Activated CD8-positive, alpha-beta memory T cell treated with anti-CD3 and anti-CD28 coated beads for 36 hours (primary cell): ENCODE results near the gene LAMC3. TPM values are rescaled to one million over a fixed set of nuclear protein-coding genes. Genes with fewer than 3 reads are reported as not detected.

Experiments
- CTCF ChIA-PET: fragments of 350-600 bp; sonication (Branson Sonifier 250); formaldehyde crosslinking; loops from one replicate; lab custom pipeline; 2021; ENCODE audit warnings: antibody characterized with exemption; lab: Charles Lee
- POLR2A ChIA-PET: fragments of 350-600 bp; sonication (Branson Sonifier 250); formaldehyde crosslinking; loops from one replicate; lab custom pipeline; 2021; ENCODE audit warnings: antibody characterized with exemption; lab: Charles Lee
- total RNA-seq, 2 experiments: library from RNA; stranded (reverse); gene quantifications; one replicate each; pipeline ENCODE4 v1.2.3, GENCODE V29; 2021

Gene LAMC3
- total RNA-seq, 2 experiments from 2014 or later: 0.10 to 0.19 TPM

- POLR2A ChIA-PET: no interaction called here
These were observed 74.0 kb downstream of the LAMC3 start for GRCh38 chr9:131082774-131083512.

DNA sequence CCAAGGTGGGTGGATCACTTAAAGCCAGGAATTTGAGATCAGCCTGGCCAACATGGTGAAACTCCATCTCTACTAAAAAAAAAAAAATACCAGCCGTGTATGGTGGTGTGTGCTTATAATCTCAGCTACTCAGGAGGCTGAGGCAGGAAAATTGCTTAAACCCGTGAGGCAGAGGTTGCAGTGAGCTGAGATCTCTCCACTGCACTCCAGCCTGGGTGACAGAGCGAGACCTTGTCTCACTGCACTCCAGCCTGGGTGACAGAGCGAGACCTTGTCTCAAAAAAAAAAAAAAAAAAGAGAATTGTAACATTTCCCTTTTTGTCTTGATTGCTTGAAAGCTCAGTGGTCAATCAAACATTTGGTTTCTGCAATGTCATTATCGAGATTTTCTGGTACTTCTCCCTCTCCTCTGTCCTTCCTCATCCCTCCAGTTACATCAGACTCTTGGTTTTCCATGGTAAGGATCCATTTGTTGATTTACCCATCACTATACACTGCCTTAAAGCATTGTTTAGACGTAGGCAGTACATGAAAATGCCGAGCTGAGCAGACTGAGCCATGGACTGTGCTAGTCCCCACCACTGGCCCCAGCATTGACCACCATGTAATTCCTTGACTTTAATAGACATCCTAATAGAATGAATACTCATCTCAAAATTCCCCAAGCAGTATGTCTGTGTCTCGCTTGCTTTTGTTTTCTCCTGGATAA is 75.8 kb downstream of the LAMC3 start:
- POLR2A ChIA-PET: no interaction called here
- CTCF ChIA-PET: interaction anchor here (0.7 kb wide), 2 partner anchors 20 to 192 kb away, joined by 3 to 4 read pairs; no protein-coding TSS in a partner anchor

More at GRCh38 chr9:131082774-131083512, 74.0 kb downstream of the LAMC3 start:
- CTCF ChIA-PET: interaction anchor here (0.6 kb wide), 1 partner anchor 1676 kb away, joined by 4 read pairs; no protein-coding TSS in a partner anchor

DNA sequence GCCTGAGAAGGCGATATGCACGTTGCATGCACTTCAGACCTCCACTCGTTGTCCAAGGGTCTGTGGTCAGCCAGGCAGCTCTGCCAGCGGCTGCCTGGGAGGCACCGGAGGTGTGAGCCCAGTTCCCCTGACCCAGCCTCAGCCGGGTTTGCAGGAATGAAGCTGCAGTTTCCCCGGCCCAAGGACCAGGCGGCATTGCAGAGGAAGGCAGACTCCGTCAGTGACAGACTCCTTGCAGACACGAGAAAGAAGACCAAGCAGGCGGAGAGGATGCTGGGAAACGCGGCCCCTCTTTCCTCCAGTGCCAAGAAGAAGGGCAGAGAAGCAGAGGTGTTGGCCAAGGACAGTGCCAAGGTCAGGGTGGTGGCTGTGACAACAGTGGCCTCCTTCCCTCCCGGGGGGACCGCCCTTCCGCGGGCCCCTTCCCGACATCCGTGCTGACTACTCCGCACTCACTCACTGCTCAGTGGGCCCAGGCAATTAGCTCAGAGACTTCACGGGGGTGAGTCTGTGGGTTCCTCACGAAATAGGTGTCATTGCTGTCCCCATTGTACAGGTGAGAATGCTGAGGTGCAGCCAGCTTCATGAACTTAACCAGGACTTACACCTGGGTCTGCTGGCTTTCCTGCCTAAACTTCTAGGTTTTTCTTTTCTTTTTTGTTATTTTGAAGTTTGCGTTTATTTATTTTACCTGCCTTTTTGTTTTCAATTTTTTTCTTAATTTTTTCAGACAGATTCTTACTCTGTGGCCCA is 76.6 kb downstream of the LAMC3 start:
- POLR2A ChIA-PET: no interaction called here
- CTCF ChIA-PET: interaction anchor here (0.7 kb wide), 1 partner anchor 20 kb away, joined by 4 read pairs; no protein-coding TSS in a partner anchor

DNA sequence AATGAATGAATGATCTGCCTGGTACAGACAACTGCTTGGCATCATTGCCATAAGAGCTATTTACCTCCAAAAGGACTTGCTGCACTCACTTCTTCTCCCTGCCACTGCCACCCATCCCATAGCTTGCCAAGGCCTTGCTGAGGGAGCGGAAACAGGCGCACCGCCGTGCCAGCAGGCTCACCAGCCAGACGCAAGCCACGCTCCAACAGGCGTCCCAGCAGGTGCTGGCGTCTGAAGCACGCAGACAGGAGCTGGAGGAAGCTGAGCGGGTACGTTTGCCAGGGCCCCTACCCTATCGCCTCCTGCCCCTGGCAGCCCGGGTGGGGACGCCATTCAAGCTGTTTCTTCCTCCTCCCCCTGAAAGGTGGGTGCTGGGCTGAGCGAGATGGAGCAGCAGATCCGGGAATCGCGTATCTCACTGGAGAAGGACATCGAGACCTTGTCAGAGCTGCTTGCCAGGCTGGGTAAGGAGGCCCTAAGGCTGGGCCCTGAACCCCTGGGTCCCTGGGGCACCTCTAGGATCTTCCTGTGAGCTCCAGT is 78.5 kb downstream of the LAMC3 start:
- ChIA-PET POLR2A (no interaction called here), CTCF (no interaction called here)

- CTCF ChIA-PET: no interaction called here
- POLR2A ChIA-PET: no interaction called here
These were observed 81.2 kb downstream of the LAMC3 start for GRCh38 chr9:131090025-131090787.

GRCh38 chr9:131091352-131091992 is 82.5 kb downstream of the LAMC3 start:
- ChIA-PET CTCF (interaction anchor here (0.5 kb wide), 1 partner anchor 208 kb away, joined by 3 read pairs; no protein-coding TSS in a partner anchor), POLR2A (no interaction called here)

DNA sequence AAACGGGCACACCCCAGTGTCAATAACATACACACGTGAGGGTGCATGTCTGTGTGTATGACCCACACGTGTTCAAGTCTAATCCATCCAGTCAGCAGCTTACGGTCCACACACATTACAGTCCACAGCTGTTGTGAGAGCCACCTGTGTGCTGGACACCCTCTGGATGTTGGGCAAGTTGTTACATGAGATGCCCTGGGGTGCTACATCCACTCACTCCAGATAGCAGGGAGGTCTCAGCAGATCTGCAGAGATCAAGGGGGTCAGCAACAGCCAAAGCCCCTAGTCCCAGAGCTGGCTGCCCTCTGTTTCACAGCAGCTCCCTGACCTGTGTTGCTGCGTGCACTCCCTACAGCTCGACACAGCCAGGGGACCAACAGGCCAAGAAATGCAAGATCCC is 83.1 kb downstream of the LAMC3 start:
- CTCF ChIA-PET: interaction anchor here (0.5 kb wide), 1 partner anchor 208 kb away, joined by 3 read pairs; no protein-coding TSS in a partner anchor

GRCh38 chr9:131092548-131093440 is 83.8 kb downstream of the LAMC3 start:
- CTCF ChIA-PET: no interaction called here
- POLR2A ChIA-PET: no interaction called here

More for the DNA sequence above, 83.1 kb downstream of the LAMC3 start:
- POLR2A ChIA-PET: no interaction called here

GRCh38 chr9:131094015-131094414 is 85.0 kb downstream of the LAMC3 start:
- CTCF ChIA-PET: no interaction called here
- POLR2A ChIA-PET: no interaction called here

DNA sequence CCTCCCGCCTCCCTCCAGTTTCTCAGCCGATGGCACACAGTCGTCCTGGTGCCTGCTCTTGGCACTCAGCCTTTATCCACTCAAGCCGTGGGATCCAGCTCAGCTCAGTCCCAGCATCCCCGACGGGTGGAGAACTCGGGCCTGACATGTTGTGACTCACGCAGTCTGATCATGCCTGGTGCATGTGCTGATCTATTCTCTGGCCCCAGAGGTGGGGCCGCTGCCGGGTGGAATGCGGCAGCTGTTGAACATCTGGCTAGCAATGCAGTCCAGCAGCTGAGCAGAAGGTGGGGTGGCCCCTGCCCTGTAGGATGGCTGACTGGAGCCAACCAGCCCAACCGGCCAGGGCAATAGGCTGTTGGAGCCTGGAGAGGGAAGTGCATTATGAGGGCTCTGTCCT is 85.6 kb downstream of the LAMC3 start:
- CTCF ChIA-PET: no interaction called here
- POLR2A ChIA-PET: no interaction called here

GRCh38 chr9:131095666-131096268 is 86.8 kb downstream of the LAMC3 start:
- ChIA-PET POLR2A (no interaction called here), CTCF (no interaction called here)

- POLR2A ChIA-PET: no interaction called here
- CTCF ChIA-PET: interaction anchor here (0.6 kb wide), 1 partner anchor 22 kb away, joined by 3 read pairs; no protein-coding TSS in a partner anchor
These were observed 87.5 kb downstream of the LAMC3 start, which contains the start of gene AIF1L for GRCh38 chr9:131096269-131097125. Gene AIF1L, plus strand, starts transcription at chr9:131096531. Its CDS starts 99 bp downstream, at chr9:131096630.

- CTCF ChIA-PET: interaction anchor here (0.6 to 1.6 kb wide), 2 partner anchors 21 to 40 kb away, joined by 3 read pairs; no protein-coding TSS in a partner anchor
- POLR2A ChIA-PET: no interaction called here
These were observed 88.4 kb downstream of the LAMC3 start for GRCh38 chr9:131097126-131097947.

GRCh38 chr9:131097948-131098278 is 88.9 kb downstream of the LAMC3 start:
- CTCF ChIA-PET: interaction anchor here (1.6 kb wide), 1 partner anchor 41 kb away, joined by 3 read pairs; no protein-coding TSS in a partner anchor

More at GRCh38 chr9:131097948-131098278, 88.9 kb downstream of the LAMC3 start:
- POLR2A ChIA-PET: no interaction called here
